BJ (cell line): ENCODE data around the gene GFAP. TPM values are rescaled to one million over a fixed set of nuclear protein-coding genes. Genes with fewer than 3 reads are reported as not detected.

ENCODE experiments used
- CTCF ChIA-PET: fragments of 350-600 bp; formaldehyde crosslinking; extraction: SDS; loops from one replicate; lab custom pipeline; 2021; ENCODE audit warnings: antibody characterized with exemption, inconsistent platforms; lab: Yijun Ruan, JAX
- POLR2A ChIA-PET: fragments of 300-600 bp; sonication (Branson Sonifier 250); formaldehyde crosslinking; extraction: SDS; loops from one replicate; lab custom pipeline; 2021; ENCODE audit warnings: antibody characterized with exemption; lab: Charles Lee
- DNase-seq: peaks from one replicate; pipeline ENCODE4 v3.0.0-alpha.2; 2011; ENCODE audit warnings: low read depth
- H3K27me3 ChIP-seq: 2 replicates; pipeline ENCODE4 v1.6.0; 2011; ENCODE audit warnings: low read length; ENCODE audit not compliant: control insufficient read depth, insufficient read depth
- H3K36me3 ChIP-seq: 2 replicates; pipeline ENCODE4 v1.5.1; 2011; ENCODE audit warnings: low read length; ENCODE audit not compliant: control insufficient read depth, insufficient read depth
- H3K4me3 ChIP-seq: 2 replicates; pipeline ENCODE4 v1.5.1; 2011; ENCODE audit warnings: low read depth, mild to moderate bottlenecking, control low read depth, low read length
- polyA plus RNA-seq: library from polyadenylated mRNA; depleted of rRNA; stranded (reverse); fragments of >200 nt; gene quantifications from 2 replicates; pipeline ENCODE4 v1.2.3, GENCODE V29; 2011
- TF ChIP-seq, protein P1 (sequence below): IDR thresholded peaks from 2 replicates; pipeline ENCODE4 v1.5.1; 2011; ENCODE audit warnings: low read depth, mild to moderate bottlenecking, control low read depth, inconsistent platforms, low read length, moderate library complexity; ENCODE audit not compliant: insufficient read depth

Gene GFAP
- polyA plus RNA-seq, 1 experiment = 0.13 TPM

DNA sequence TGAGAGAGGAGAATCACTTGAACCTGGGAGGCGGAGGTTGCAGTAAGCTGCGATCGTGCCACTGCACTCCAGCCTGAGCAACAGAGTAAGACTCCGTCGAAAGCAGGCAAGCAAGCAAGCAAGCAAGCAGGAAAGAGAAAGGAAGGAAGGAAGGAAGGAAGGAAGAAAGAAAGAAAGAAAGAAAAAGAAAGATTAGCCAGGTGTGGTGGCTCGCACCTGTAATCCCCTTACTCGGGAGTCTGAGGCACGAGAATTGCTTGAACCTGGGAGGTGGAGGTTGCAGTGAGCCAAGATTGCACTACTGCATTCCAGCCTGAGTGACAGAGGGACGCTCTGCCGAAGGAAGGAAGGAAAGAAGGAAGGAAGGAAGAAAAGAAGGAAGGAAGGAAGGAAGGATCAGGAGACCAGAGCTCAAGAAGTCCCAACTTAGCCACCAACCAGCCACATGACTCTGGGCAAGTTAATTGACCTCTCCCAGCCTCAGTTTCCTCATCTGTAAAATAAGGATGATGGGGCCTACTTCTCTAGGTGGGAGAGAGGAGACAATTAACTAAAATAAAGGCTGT lies 6.5 kb downstream of the GFAP start:
- CTCF ChIA-PET = interaction anchor here (0.8 to 3.3 kb wide), 7 partner anchors 7 to 226 kb away, joined by 3 to 42 read pairs (median 4); partner anchors contain the start of gene ACBD4
- TF ChIP-seq, protein P1, sequence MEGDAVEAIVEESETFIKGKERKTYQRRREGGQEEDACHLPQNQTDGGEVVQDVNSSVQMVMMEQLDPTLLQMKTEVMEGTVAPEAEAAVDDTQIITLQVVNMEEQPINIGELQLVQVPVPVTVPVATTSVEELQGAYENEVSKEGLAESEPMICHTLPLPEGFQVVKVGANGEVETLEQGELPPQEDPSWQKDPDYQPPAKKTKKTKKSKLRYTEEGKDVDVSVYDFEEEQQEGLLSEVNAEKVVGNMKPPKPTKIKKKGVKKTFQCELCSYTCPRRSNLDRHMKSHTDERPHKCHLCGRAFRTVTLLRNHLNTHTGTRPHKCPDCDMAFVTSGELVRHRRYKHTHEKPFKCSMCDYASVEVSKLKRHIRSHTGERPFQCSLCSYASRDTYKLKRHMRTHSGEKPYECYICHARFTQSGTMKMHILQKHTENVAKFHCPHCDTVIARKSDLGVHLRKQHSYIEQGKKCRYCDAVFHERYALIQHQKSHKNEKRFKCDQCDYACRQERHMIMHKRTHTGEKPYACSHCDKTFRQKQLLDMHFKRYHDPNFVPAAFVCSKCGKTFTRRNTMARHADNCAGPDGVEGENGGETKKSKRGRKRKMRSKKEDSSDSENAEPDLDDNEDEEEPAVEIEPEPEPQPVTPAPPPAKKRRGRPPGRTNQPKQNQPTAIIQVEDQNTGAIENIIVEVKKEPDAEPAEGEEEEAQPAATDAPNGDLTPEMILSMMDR = no peak
- Histone ChIP-seq H3K36me3 (no peaks in the 10 kb centered on the region), H3K27me3 (0 out of 2 replicates have a peak, but pooled peaks cover 1% of the 10 kb centered on the region), H3K4me3 (no peak overlapping the region)
- DNase-seq = no peak
- POLR2A ChIA-PET = no interaction called here

DNA sequence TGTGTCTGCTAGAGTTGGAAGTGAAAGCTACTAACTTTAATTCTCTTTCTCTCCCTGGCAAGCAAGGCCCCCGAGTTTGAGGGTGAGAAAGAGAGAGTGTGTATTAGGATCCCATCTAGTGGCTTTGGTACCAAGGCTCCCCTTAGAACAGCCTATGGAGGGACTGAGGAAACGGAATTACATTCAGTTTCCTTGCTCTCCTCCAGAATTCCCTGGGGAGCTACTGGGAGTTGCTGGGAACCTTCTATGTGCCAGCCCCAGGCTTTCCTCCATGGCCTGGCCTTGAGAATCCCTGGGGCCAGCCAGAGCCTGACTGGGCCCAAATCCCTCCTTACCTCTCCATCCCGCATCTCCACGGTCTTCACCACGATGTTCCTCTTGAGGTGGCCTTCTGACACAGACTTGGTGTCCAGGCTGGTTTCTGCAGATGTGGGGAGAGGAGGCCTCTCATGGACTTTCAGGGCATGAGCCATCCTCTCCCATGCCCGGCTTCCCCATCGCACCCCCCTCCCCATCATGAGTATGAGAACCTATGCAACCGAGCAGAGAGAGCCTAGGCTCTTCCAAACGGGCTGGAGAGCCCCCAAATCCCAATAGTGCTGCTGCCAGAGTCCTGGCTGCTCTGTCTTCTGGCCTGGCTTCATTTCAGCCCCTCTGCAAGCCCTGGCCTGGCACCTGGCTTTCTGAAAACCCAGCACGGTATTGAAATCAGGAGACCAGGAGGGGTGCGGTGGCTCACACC lies 7.4 kb downstream of the GFAP start:
- DNase-seq = no peak
- no peaks in the 10 kb centered on the region for H3K27me3 ChIP-seq
- TF ChIP-seq, protein P1 = no peak
- H3K36me3 ChIP-seq = no peaks in the 10 kb centered on the region
- ChIA-PET CTCF (interaction anchor here (0.7 to 2.2 kb wide), 7 partner anchors 11 to 227 kb away, joined by 3 to 9 read pairs (median 3); partner anchors contain the start of gene ACBD4), POLR2A (no interaction called here)
- H3K4me3 ChIP-seq = no peak overlapping the region

DNA sequence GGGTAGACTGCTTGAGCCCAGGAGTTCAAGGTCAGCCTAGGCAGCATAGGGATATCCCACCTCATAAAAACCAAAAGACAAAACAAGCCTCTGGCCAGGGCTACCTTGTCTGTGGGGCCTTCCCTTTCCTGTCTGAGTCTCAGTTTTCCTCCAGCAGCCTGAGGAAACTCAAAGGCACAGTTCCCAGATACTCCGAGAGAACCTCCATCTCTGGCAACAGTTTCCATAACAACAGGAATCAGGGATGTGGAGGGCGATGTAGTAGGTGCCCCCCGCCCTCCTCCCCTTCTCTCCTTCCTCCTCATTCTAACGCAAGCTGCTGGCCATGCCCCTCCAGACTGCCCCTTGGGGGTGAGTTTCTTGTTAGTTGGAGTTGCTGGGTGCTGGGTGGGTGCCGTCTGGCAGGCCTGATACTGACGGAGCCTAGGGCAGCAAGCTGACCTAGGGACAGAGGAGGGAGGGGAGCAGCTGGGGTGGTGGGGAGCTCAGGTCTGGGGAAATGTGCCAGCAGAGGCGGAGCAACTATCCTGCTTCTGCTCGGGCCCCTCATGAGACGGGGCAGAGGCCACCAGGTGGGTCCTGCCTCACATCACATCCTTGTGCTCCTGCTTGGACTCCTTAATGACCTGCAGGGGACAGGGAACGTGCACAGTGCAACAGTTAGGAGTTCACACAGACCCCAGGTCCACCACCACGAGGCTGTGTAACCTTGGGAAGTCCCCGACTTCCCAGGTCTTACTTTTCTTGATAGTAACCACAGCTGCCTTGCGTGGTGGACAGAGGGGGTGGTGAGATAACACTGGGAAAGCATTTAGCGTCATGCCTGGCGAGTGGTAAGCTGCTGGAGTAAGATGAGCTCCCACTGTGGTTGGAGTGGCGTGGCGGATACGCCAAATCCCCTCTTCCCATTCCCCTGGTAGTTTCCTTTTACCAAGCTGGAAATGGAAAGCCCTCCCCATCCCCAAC lies 8.3 kb downstream of the GFAP start:
- POLR2A ChIA-PET = no interaction called here

DNA sequence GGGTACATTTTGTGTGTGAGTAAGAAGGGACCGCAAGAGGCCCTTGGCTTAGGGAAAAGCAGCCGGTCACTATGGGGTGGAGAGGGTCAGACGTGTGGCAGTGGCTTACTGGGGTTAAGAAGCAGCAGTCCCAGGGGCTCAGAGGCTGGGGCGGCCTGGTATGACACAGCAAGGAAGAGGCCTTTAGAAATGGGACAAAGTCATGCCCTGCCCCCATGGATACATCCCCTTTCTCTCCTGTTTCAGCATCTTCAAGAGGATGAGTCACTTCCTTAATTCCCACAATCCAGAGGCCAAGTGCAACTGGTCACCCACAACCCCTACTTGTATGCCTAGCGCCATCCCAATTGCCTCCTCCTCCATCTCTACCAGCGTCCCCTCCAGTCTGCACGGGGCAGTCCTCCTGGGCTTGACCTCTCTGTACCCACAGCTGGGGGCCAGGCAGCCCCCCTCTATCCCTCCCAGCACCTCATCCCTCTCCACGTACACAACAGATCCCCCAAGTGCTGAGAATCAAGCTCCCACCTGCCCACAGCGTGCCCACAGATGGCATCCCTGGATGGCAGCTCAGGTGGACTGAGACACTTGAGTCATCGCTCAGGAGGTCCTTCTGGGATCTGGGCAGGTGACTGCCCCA lies 9.2 kb downstream of the GFAP start:
- Histone ChIP-seq H3K36me3 (no peaks in the 10 kb centered on the region), H3K27me3 (no peaks in the 10 kb centered on the region), H3K4me3 (no peak overlapping the region)
- DNase-seq = peak; percentile 80
- TF ChIP-seq, protein P1 = no peak
- ChIA-PET POLR2A (no interaction called here), CTCF (interaction anchor here (0.8 to 2.2 kb wide), 5 partner anchors 14 to 229 kb away, joined by 3 to 9 read pairs (median 4); partner anchors contain the start of gene ACBD4)

More for the DNA sequence above, 8.3 kb downstream of the GFAP start:
- TF ChIP-seq, protein P1 = no peak
- CTCF ChIA-PET = interaction anchor here (0.7 to 2.2 kb wide), 11 partner anchors 11 to 228 kb away, joined by 3 to 9 read pairs (median 3); partner anchors contain the start of gene ACBD4
- no peak for DNase-seq
- Histone ChIP-seq H3K4me3 (no peak overlapping the region), H3K27me3 (no peaks in the 10 kb centered on the region), H3K36me3 (no peaks in the 10 kb centered on the region)
